Spleen (tissue), 7 donors: ENCODE measurements around the gene NOS1AP.

Experiments
- POLR2A ChIP-seq, 3 donors: fragments of 450-650 bp; IDR thresholded peaks; one replicate each; pipeline ENCODE4 v1.5.1; 2017; ENCODE audit warnings: antibody characterized with exemption in 3 of 3, mild to moderate bottlenecking in 1 of 3
- TF ChIP-seq, protein P1 (sequence below), 11 experiments: fragments of 200-600 bp in 7 of 11; fragments of 450-650 bp in 4 of 11; sonication (generic) in 4 of 11; IDR thresholded peaks in 8 of 11; conservative IDR thresholded peaks in 3 of 11; 1 replicate in 7 of 11; 2 replicates in 4 of 11; pipeline versions ENCODE4 v1.4.0 to v1.8.0; 2016 to 2021; ENCODE audit warnings: antibody characterized with exemption in 11 of 11, inconsistent platforms in 4 of 11, mild to moderate bottlenecking in 1 of 11
- donor health status: DM: no; HTN: no; CAD: no; lungs with moderate emphysema.
- donor health status: DM: no; HTN: no; CAD: no.
- donor health status: DM: no; HTN: no; CAD: no.

GRCh38 chr1:162110910-162111309, 41.4 kb downstream of the NOS1AP start:
- TF ChIP-seq, protein P1, sequence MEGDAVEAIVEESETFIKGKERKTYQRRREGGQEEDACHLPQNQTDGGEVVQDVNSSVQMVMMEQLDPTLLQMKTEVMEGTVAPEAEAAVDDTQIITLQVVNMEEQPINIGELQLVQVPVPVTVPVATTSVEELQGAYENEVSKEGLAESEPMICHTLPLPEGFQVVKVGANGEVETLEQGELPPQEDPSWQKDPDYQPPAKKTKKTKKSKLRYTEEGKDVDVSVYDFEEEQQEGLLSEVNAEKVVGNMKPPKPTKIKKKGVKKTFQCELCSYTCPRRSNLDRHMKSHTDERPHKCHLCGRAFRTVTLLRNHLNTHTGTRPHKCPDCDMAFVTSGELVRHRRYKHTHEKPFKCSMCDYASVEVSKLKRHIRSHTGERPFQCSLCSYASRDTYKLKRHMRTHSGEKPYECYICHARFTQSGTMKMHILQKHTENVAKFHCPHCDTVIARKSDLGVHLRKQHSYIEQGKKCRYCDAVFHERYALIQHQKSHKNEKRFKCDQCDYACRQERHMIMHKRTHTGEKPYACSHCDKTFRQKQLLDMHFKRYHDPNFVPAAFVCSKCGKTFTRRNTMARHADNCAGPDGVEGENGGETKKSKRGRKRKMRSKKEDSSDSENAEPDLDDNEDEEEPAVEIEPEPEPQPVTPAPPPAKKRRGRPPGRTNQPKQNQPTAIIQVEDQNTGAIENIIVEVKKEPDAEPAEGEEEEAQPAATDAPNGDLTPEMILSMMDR (IDR thresholded peaks at IDR 0.05 in 8 of 11, conservative IDR thresholded peaks at IDR 0.05 in 3 of 11) = no peak
- TF ChIP-seq POLR2A (IDR thresholded peaks at IDR 0.05) = no peak
